Loucy (cell line): ENCODE results near the gene ST6GAL2.

Experiments
- H2AFZ ChIP-seq: fragments of 200-600 bp; sonication (generic); 2 replicates; pipeline ENCODE4 v1.6.0; 2016; ENCODE audit warnings: antibody characterized with exemption, mild to moderate bottlenecking, low read length, moderate library complexity
- H3F3A ChIP-seq: fragments of 200-600 bp; 2 replicates; pipeline ENCODE4 v1.6.0; 2016; ENCODE audit warnings: antibody characterized with exemption, low read depth, mild to moderate bottlenecking
- H3K27me3 ChIP-seq: fragments of 200-600 bp; sonication (generic); 2 replicates; pipeline ENCODE4 v1.6.1; 2014; ENCODE audit warnings: low read length, mild to moderate bottlenecking; ENCODE audit not compliant: insufficient read depth, poor library complexity, severe bottlenecking
- H3K36me3 ChIP-seq: fragments of 200-600 bp; sonication (generic); 2 replicates; pipeline ENCODE4 v1.6.1; 2016; ENCODE audit warnings: low read length; ENCODE audit not compliant: insufficient read depth
- H3K4me1 ChIP-seq: fragments of 200-600 bp; sonication (generic); 2 replicates; pipeline ENCODE4 v1.5.1; 2014; ENCODE audit warnings: low read length, mild to moderate bottlenecking; ENCODE audit not compliant: insufficient read depth, poor library complexity, severe bottlenecking
- H3K4me2 ChIP-seq: fragments of 200-600 bp; sonication (generic); 2 replicates; pipeline ENCODE4 v1.6.0; 2014; ENCODE audit warnings: antibody characterized with exemption, low read length, low read depth, mild to moderate bottlenecking; ENCODE audit not compliant: poor library complexity, severe bottlenecking
- H3K4me3 ChIP-seq: fragments of 200-600 bp; sonication (generic); 2 replicates; pipeline ENCODE4 v1.5.1; 2014; ENCODE audit warnings: low read length, mild to moderate bottlenecking, mixed read lengths; ENCODE audit not compliant: poor library complexity, severe bottlenecking
- H3K79me2 ChIP-seq: fragments of 200-600 bp; sonication (generic); 2 replicates; pipeline ENCODE4 v1.6.1; 2014; ENCODE audit warnings: low read length; ENCODE audit not compliant: insufficient read depth
- H3K9ac ChIP-seq: fragments of 200-600 bp; sonication (generic); 2 replicates; pipeline ENCODE4 v1.6.0; 2014; ENCODE audit warnings: mild to moderate bottlenecking, low read depth, low read length, moderate library complexity; ENCODE audit not compliant: poor library complexity, severe bottlenecking
- H3K9me2 ChIP-seq: fragments of 200-600 bp; sonication (generic); replicated peaks from 2 replicates; pipeline ENCODE4 v1.6.1; 2016; ENCODE audit warnings: low read depth, low read length, mixed read lengths
- H3K9me3 ChIP-seq: fragments of 200-600 bp; sonication (generic); 2 replicates; pipeline ENCODE4 v1.6.1; 2014; ENCODE audit warnings: mild to moderate bottlenecking, antibody characterized with exemption, low read length, low read depth; ENCODE audit not compliant: insufficient read depth
- H4K20me1 ChIP-seq: fragments of 200-600 bp; sonication (generic); 2 replicates; pipeline ENCODE4 v1.6.0; 2014; ENCODE audit warnings: antibody characterized with exemption, low read length, mild to moderate bottlenecking; ENCODE audit not compliant: insufficient read depth, poor library complexity, severe bottlenecking
- EZH2phosphoT487 ChIP-seq: fragments of 200-600 bp; IDR thresholded peaks from 2 replicates; pipeline ENCODE4 v1.6.1; 2018; ENCODE audit warnings: antibody characterized with exemption, mild to moderate bottlenecking, moderate library complexity, borderline replicate concordance
- TF ChIP-seq, protein P1 (sequence below): fragments of 200-600 bp; sonication (generic); conservative IDR thresholded peaks from 2 replicates; pipeline ENCODE4 v1.5.1; 2014; ENCODE audit warnings: mild to moderate bottlenecking, antibody characterized with exemption, low read length

ST6GAL2 gene

GRCh38 chr2:106759966-106760365 lies 126.0 kb downstream of the ST6GAL2 start:
- Histone ChIP-seq H3K4me3 (no peak overlapping the region), H3K4me2 (no peak overlapping the region), H3F3A (no peaks in the 10 kb centered on the region), H3K9ac (no peak overlapping the region), H3K9me2 (no peaks in the 10 kb centered on the region), H4K20me1 (no peaks in the 10 kb centered on the region), H3K79me2 (no peaks in the 10 kb centered on the region), H3K27me3 (no peaks in the 10 kb centered on the region), H3K9me3 (no peaks in the 10 kb centered on the region), H3K36me3 (no peaks in the 10 kb centered on the region), H3K4me1 (no peaks in the 10 kb centered on the region), H2AFZ (no peak overlapping the region)
- no peak for TF ChIP-seq EZH2phosphoT487
- TF ChIP-seq, protein P1, sequence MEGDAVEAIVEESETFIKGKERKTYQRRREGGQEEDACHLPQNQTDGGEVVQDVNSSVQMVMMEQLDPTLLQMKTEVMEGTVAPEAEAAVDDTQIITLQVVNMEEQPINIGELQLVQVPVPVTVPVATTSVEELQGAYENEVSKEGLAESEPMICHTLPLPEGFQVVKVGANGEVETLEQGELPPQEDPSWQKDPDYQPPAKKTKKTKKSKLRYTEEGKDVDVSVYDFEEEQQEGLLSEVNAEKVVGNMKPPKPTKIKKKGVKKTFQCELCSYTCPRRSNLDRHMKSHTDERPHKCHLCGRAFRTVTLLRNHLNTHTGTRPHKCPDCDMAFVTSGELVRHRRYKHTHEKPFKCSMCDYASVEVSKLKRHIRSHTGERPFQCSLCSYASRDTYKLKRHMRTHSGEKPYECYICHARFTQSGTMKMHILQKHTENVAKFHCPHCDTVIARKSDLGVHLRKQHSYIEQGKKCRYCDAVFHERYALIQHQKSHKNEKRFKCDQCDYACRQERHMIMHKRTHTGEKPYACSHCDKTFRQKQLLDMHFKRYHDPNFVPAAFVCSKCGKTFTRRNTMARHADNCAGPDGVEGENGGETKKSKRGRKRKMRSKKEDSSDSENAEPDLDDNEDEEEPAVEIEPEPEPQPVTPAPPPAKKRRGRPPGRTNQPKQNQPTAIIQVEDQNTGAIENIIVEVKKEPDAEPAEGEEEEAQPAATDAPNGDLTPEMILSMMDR: no peak

DNA sequence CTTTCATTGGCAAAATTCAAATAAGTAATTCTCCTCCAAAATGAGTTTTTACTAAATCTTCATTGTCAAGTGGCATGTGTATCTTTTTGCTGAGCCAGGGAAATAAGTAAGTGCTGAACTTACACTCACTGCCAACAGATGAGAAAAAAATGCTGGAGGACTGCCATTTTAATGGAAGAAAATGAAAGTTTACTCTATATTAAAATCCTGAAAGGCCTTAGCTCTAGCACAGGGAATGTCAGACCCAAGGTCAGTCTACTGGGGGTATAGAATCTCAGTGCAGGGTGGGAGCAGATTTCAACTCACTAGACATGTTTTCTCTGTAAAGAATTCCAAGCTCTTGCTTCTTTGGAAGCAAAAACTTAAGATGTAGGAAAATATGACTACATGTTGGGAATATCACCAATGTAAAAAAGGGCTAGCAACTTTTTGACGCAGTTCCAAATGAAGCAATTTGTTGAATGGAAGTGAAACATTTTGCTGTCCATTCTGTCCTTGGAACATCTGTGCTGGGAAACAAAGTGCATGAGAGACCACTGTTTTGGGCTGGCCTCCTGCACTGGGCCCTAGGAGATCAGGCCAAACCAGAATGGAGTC lies 127.0 kb downstream of the ST6GAL2 start:
- Histone ChIP-seq H4K20me1 (no peaks in the 10 kb centered on the region), H3F3A (no peaks in the 10 kb centered on the region), H3K9ac (no peak overlapping the region), H3K27me3 (no peaks in the 10 kb centered on the region), H3K79me2 (no peaks in the 10 kb centered on the region), H3K4me2 (no peak overlapping the region), H3K4me3 (no peak overlapping the region), H3K4me1 (no peaks in the 10 kb centered on the region), H2AFZ (no peak overlapping the region), H3K9me2 (no peaks in the 10 kb centered on the region), H3K9me3 (no peaks in the 10 kb centered on the region), H3K36me3 (no peaks in the 10 kb centered on the region)
- TF ChIP-seq, protein P1: no peak
- no peak for TF ChIP-seq EZH2phosphoT487
